Stimulated activated CD8-positive, alpha-beta memory T cell treated with anti-CD3 and anti-CD28 coated beads, Interleukin-15, amount 100 ng/mL, for 1 hour (primary cell): Measurements from ENCODE around the gene PIK3R1.

Source experiments
- DNase-seq: peaks from one replicate; pipeline ENCODE4 v3.0.0-alpha.2; 2020; ENCODE audit warnings: low read depth

Gene PIK3R1

DNA sequence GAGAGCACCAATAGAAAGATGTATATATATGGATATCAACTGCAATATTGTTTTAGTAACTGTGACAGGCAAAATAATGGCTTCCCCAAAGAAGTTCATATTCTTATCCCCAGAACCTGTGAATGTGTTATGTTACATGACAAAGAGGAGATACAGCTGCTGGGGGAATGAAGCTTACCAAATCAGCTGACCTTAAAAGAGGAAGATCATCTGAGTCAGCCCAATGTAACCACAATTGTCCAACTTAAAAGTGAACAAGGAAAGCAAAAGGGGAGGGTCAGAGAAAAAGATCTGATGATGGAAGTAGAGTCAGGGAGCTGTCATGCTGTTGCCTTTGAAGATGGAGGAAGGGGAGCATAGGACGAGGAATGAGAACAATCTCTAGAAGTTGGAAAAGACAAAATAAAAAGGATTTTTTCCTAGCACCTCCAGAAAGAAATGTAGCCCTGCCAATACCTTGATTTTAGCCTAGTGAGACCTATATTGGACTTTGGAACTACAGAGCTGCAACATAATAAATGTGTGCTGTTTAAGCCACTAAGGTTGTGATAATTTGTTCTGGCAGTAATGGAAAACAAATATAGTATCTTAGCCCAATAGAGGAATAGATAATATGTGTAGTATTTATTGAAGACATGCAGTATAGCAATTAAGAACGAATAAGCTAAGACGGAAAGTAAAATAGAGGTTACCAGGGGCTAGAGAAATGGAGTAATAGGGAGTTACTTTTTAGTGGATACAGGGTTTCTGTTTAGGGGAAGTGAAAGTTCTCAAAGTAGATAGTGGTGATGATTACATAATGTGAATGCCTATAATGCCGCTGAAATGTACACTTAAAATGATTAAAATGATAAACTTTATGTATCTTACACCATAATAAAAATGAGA is 115.9 kb downstream of the PIK3R1 start:
- DNase-seq = no peak

DNA sequence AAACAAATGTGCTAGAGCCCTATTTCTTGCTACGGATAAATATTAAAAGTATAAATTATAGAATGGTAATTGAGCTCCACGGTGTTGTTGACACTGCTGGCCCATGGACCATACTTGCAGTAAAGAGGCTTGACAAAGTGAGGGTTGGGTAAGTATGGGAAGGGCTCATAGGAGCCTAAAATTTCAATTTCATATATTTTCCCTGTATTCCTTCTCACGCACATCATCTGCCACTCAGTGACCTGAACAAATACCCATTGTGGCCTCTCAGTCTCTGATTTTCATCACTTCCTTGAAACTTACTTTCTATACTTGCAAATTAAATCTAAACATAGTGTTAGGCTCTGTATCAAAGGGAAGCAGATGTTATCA is 116.5 kb downstream of the PIK3R1 start:
- DNase-seq = no peak

- no peak for DNase-seq
These were observed 117.0 kb downstream of the PIK3R1 start for GRCh38 chr5:68332556-68332955.

- no peak for DNase-seq
These were observed 118.3 kb downstream of the PIK3R1 start for GRCh38 chr5:68333649-68334552.

DNA sequence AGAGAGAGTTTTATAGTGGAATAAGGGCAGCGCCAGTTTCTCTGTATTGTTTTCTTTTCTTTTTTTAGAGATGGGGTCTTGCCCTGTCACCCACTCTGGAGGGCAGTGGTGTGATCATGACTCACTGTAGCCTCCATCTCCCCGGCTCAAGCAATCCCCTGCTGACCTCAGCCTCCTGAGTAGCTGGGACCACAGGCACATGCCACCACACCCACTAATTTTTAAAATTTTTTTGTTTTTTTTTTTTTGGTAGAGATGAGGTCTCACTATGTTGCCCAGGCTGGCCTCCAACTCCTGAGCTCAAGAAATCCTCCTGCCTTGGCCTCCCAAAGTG is 119.0 kb downstream of the PIK3R1 start:
- DNase-seq = no peak

DNA sequence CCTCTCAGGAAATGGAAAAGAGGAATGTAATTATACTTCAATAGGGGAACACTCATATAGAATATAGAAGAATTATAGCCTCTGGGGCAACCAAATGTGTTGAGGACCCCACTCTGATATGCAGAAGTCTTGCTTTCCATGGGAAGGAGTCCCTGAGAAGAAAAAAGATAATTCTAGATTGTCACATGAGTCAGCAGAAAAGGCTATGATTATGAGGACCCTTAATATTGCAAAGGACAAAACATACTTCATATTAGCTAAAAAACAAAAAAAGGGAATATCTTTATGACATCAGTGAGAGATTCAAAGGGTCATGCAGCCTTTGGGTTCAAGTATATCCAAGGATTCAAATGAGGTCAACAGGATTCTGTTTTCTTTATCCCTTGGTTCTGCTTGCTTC is 119.5 kb downstream of the PIK3R1 start:
- DNase-seq = no peak

DNA sequence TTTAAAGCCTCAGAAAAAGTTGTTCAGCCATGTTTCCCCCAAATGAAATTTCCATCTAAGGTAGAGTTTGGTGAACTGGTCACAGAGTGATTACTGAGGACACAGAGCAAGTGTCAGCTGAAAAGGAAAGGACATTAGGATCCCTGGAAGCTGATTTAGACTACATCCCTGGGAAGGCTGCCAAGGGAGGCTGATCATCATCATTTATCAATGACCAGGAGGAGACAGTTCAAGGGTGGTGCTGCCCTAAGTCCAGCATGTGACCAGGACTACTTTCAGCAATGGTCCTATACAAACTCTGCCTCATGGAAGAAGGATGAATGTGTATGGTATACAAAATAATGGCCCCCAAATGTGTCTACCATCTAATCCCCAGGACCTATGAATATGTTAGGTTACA is 120.6 kb downstream of the PIK3R1 start:
- DNase-seq = no peak

GRCh38 chr5:68337235-68337634 is 121.7 kb downstream of the PIK3R1 start:
- DNase-seq = no peak

DNA sequence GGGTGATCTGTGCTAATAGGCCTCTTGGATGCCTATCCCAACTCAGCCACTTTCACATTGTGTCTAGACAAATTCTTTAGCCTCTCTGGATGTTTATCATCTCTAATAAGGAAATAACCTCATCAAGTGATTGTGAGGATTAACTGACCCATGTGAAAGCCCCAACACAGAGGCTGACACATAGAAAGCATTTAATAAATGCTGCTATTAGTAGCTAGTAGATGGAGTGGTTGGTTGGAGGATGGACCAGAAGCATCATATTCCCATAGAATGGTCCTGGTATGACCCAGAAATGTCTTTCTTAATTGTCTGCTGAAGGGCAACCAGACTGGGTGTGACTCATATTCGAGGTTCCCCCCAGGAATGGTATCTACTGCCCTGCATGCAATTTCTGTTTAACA is 124.4 kb downstream of the PIK3R1 start:
- DNase-seq = no peak

DNA sequence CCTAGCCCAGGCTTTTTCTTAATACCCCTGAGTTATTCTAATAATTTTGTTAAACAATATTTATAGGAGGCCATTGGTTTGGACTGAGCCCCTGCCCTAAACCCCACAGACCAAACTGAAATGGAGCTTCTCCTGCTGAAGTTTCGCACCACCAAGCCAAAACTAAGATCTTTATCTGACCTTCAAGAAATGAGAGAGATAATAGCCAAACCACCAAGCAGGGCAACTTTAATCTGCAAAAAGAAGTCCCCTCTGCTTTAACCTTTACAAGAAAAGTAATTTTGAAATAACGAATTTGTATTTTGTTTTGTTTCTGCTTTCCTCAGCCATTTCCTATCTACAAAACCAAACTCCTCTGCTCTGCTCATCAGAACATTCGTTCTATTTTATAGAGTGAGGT is 125.5 kb downstream of the PIK3R1 start:
- DNase-seq = no peak

- no peak for DNase-seq
These were observed 127.1 kb downstream of the PIK3R1 start for GRCh38 chr5:68342693-68343092.

- no peak for DNase-seq
These were observed 127.9 kb downstream of the PIK3R1 start for GRCh38 chr5:68343421-68343826.

GRCh38 chr5:68344447-68345111 is 129.0 kb downstream of the PIK3R1 start:
- DNase-seq = no peak

GRCh38 chr5:68345171-68345570 is 129.6 kb downstream of the PIK3R1 start:
- DNase-seq = no peak

DNA sequence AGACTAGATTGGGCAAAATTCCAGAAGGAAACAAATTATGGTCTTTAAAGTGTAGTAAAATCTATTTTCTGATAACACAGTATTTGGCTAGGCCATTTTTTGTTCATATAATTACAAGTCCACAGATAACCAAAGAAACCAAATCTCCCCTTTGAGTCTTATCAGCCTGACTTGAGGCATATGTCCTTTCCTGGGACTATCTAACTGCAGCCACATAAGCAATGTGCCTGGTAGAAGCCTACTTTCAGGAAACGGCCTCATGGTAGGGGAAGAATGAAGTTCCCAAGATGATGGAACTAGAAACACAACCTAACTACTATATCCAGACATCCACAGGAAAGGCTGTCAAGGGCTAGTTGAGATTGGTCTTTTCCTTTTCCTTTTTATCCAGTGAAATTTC is 130.0 kb downstream of the PIK3R1 start:
- DNase-seq = no peak

GRCh38 chr5:68347536-68347935 is 132.0 kb downstream of the PIK3R1 start:
- DNase-seq = no peak

GRCh38 chr5:68348447-68349222 is 133.1 kb downstream of the PIK3R1 start:
- no peak for DNase-seq

DNA sequence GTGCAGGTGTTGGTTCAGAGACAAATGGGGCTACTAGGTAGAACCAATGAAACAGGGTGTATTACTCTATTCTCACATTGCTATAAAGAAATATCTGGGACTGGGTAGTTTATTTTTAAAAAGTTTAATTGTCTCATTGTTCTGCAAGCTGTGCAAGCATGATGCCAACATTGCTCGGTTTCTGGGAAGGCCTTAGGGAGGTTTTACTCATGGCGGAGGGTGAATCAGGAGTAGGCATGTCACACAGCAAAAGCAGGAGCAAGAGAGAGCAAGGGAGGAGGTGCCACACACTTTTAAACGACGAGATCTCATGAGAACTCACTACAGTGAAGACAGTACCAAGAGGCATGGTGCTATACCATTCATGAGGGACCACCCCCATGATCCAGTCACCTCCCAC is 134.6 kb downstream of the PIK3R1 start:
- DNase-seq = no peak
